Brain microvascular endothelial cell (primary cell): ENCODE data around the gene RET.

Experiments used
- DNase-seq: peaks from one replicate; pipeline ENCODE4 v3.0.0-alpha.2; 2020
- H3K27ac ChIP-seq: fragments of 250-450 bp; sonication (Bioruptor Pico); 2 replicates; pipeline ENCODE4 v1.5.1; 2020; ENCODE audit warnings: mild to moderate bottlenecking, moderate library complexity
- H3K27me3 ChIP-seq: fragments of 250-450 bp; sonication (Bioruptor Pico); replicated peaks from 2 replicates; pipeline ENCODE4 v1.5.1; 2020; ENCODE audit warnings: mild to moderate bottlenecking
- H3K36me3 ChIP-seq: fragments of 250-450 bp; sonication (Bioruptor Pico); replicated peaks from 2 replicates; pipeline ENCODE4 v1.5.1; 2020; ENCODE audit warnings: mild to moderate bottlenecking
- H3K4me3 ChIP-seq: 2 replicates; pipeline ENCODE4 v1.5.1; 2011; ENCODE audit warnings: low read depth, mild to moderate bottlenecking, control low read depth, low read length, moderate library complexity
- CTCF ChIP-seq: IDR thresholded peaks from 2 replicates; pipeline ENCODE4 v1.5.1; 2011; ENCODE audit warnings: low read depth, mild to moderate bottlenecking, moderate library complexity, low read length, control low read depth, inconsistent platforms; ENCODE audit errors: missing control alignments
- in situ Hi-C: cut with HindIII; loops from 2 replicates; pipeline ENCODE4 v1.10.0; 2017; ENCODE audit warnings: low sequenced_read_pairs, low pct_ligation_motif_present

RET gene

GRCh38 chr10:43105102-43105955 is 28.5 kb downstream of the RET start:
- no peak overlapping the region for H3K27ac ChIP-seq
- peak; percentile 79 for TF ChIP-seq CTCF
- peaks cover 3% of the 10 kb centered on the region for H3K27me3 ChIP-seq
- in situ Hi-C loops, result no loop called here
- H3K4me3 ChIP-seq, result peak overlapping the region; percentile 53
- no peaks in the 10 kb centered on the region for H3K36me3 ChIP-seq
- peak; percentile 52 for DNase-seq

- Histone ChIP-seq H3K27me3 (peaks cover 3% of the 10 kb centered on the region), H3K4me3 (no peak overlapping the region), H3K36me3 (no peaks in the 10 kb centered on the region), H3K27ac (no peak overlapping the region)
- in situ Hi-C loops, result no loop called here
- no peak for DNase-seq
- no peak for TF ChIP-seq CTCF
Observed at GRCh38 chr10:43105956-43106229, 29.0 kb downstream of the RET start.

GRCh38 chr10:43106256-43107091 is 29.6 kb downstream of the RET start:
- H3K27ac ChIP-seq, result no peak overlapping the region
- TF ChIP-seq CTCF, result no peak
- in situ Hi-C loops, result no loop called here
- no peaks in the 10 kb centered on the region for H3K36me3 ChIP-seq
- no peak for DNase-seq
- peaks cover 3% of the 10 kb centered on the region for H3K27me3 ChIP-seq
- no peak overlapping the region for H3K4me3 ChIP-seq

GRCh38 chr10:43108951-43109350 is 32.1 kb downstream of the RET start:
- TF ChIP-seq CTCF, result no peak
- Histone ChIP-seq H3K27ac (no peak overlapping the region), H3K4me3 (no peak overlapping the region), H3K27me3 (peaks cover 3% of the 10 kb centered on the region), H3K36me3 (no peaks in the 10 kb centered on the region)
- no peak for DNase-seq
- in situ Hi-C loops, result no loop called here

- Histone ChIP-seq H3K27me3 (peaks cover 2% of the 10 kb centered on the region), H3K4me3 (no peak overlapping the region), H3K27ac (no peak overlapping the region), H3K36me3 (no peaks in the 10 kb centered on the region)
- no peak for DNase-seq
- peak; percentile 33 for TF ChIP-seq CTCF
- in situ Hi-C loops, result no loop called here
Observed at GRCh38 chr10:43109671-43110249, 32.9 kb downstream of the RET start.
